Gastroesophageal sphincter (tissue), 3 donors: ENCODE measurements around the gene SEMA3F.

Experiments
- POLR2A ChIP-seq, 2 donors: fragments of 450-650 bp; IDR thresholded peaks; one replicate each; pipeline ENCODE4 v1.6.1; 2017; ENCODE audit warnings: antibody characterized with exemption in 2 of 2, mild to moderate bottlenecking in 2 of 2, moderate library complexity in 1 of 2
- POLR2AphosphoS5 ChIP-seq: sonication (generic); formaldehyde crosslinking; IDR thresholded peaks from one replicate; pipeline ENCODE4 v1.6.1; 2017; ENCODE audit warnings: antibody characterized with exemption
- TF ChIP-seq, protein P1 (sequence below), 4 experiments: fragments of 200-600 bp in 2 of 4; fragments of 450-650 bp in 2 of 4; sonication (generic) in 1 of 4; IDR thresholded peaks; one replicate each; pipeline ENCODE4 v1.5.1; 2017 to 2019; ENCODE audit warnings: antibody characterized with exemption in 4 of 4, mild to moderate bottlenecking in 2 of 4, moderate library complexity in 2 of 4

DNA sequence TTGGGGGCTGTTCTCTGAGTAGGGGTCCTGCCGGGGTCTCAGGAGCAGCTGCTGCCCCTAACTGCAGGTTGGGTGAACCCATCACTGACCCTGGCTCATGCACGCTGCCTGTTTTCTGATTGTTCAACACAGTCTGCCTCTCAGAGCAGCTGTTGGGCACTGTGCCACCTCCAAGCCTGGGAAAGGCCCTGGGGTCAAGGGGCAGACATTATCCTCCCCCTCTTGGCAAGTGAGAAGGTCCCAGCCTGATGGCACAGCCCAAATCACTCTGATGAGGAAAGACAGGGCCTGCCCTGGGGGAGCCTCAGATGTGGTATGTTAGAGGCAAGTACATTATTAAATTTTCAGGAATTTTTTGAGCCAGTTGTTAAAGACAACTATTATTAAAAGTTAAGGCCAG lies 22.2 kb downstream of the SEMA3F start:
- TF ChIP-seq POLR2A (IDR thresholded peaks at IDR 0.05) (no peak), POLR2AphosphoS5 (no peak)
- TF ChIP-seq, protein P1, sequence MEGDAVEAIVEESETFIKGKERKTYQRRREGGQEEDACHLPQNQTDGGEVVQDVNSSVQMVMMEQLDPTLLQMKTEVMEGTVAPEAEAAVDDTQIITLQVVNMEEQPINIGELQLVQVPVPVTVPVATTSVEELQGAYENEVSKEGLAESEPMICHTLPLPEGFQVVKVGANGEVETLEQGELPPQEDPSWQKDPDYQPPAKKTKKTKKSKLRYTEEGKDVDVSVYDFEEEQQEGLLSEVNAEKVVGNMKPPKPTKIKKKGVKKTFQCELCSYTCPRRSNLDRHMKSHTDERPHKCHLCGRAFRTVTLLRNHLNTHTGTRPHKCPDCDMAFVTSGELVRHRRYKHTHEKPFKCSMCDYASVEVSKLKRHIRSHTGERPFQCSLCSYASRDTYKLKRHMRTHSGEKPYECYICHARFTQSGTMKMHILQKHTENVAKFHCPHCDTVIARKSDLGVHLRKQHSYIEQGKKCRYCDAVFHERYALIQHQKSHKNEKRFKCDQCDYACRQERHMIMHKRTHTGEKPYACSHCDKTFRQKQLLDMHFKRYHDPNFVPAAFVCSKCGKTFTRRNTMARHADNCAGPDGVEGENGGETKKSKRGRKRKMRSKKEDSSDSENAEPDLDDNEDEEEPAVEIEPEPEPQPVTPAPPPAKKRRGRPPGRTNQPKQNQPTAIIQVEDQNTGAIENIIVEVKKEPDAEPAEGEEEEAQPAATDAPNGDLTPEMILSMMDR (IDR thresholded peaks at IDR 0.05) = no peak
